WTC11 (cell line): Measurements from ENCODE around the gene TNRC6A. TPM values are rescaled to one million over a fixed set of nuclear protein-coding genes. Genes with fewer than 3 reads are reported as not detected.
A peak's percentile ranks its signal among the peaks of the same experiment; 100 is the strongest.

Experiments used
- ATAC-seq: fragments of 200-7000 bp; cut with Tn5 transposase; 2 replicates; pipeline ENCODE4 v1.10.0; 2021; ENCODE audit warnings: mild to moderate bottlenecking, moderate library complexity
- CTCF ChIA-PET: fragments of 300-600 bp; sonication (Branson Sonifier 250); formaldehyde crosslinking; loops from one replicate; lab custom pipeline; 2021; ENCODE audit warnings: antibody characterized with exemption; lab: Charles Lee
- POLR2A ChIA-PET: fragments of 350-600 bp; sonication (Branson Sonifier 250); formaldehyde crosslinking; loops from one replicate; lab custom pipeline; 2021; ENCODE audit warnings: antibody characterized with exemption; lab: Charles Lee
- DNase-seq: peaks from one replicate; pipeline ENCODE4 v3.0.0; 2021; ENCODE audit warnings: low spot score
- H3K27ac Mint-ChIP-seq: 2 replicates; pipeline ENCODE4 v1.8.0; 2021; ENCODE audit warnings: mixed read lengths
- H3K27me3 Mint-ChIP-seq: 2 replicates; pipeline ENCODE4 v1.8.0; 2021; ENCODE audit warnings: low read depth, mild to moderate bottlenecking, moderate library complexity, mixed read lengths
- H3K36me3 Mint-ChIP-seq: 2 replicates; pipeline ENCODE4 v1.8.0; 2021; ENCODE audit warnings: mixed read lengths
- H3K4me1 Mint-ChIP-seq: 2 replicates; pipeline ENCODE4 v1.8.0; 2022; ENCODE audit warnings: mixed read lengths
- H3K4me3 Mint-ChIP-seq: 2 replicates; pipeline ENCODE4 v1.8.0; 2021; ENCODE audit warnings: mild to moderate bottlenecking, moderate library complexity, mixed read lengths
- H3K9me3 Mint-ChIP-seq: 2 replicates; pipeline ENCODE4 v1.8.0; 2021; ENCODE audit warnings: mixed read lengths
- CREB1 ChIP-seq: sonication (generic); formaldehyde crosslinking; IDR thresholded peaks from 2 replicates; pipeline ENCODE4 v1.8.0; 2023; ENCODE audit warnings: mild to moderate bottlenecking, missing genetic modification reagents
- CREM ChIP-seq: sonication (generic); formaldehyde crosslinking; IDR thresholded peaks from 2 replicates; pipeline ENCODE4 v1.8.1; 2022; ENCODE audit warnings: mild to moderate bottlenecking, missing genetic modification reagents, moderate library complexity
- GRHL2 ChIP-seq: fragments of 250-450 bp; sonication (Bioruptor Pico); IDR thresholded peaks from 2 replicates; pipeline ENCODE4 v1.8.0; 2022; ENCODE audit warnings: mild to moderate bottlenecking, moderate library complexity; ENCODE audit not compliant: insufficient replicate concordance, severe bottlenecking
- SP1 ChIP-seq: sonication (generic); formaldehyde crosslinking; conservative IDR thresholded peaks from 2 replicates; pipeline ENCODE4 v1.8.1; 2022; ENCODE audit warnings: missing genetic modification reagents
- TCF7 ChIP-seq: sonication (generic); formaldehyde crosslinking; IDR thresholded peaks from 2 replicates; pipeline ENCODE4 v1.8.0; 2022; ENCODE audit warnings: mild to moderate bottlenecking, low read depth, missing genetic modification reagents, moderate library complexity
- ZNF138 ChIP-seq: sonication (generic); formaldehyde crosslinking; conservative IDR thresholded peaks from 2 replicates; pipeline ENCODE4 v1.8.1; 2022; ENCODE audit warnings: mild to moderate bottlenecking, moderate library complexity, missing genetic modification reagents
- ZNF416 ChIP-seq: fragments of 250-450 bp; sonication (Bioruptor Pico); IDR thresholded peaks from 2 replicates; pipeline ENCODE4 v1.9.0; 2021; ENCODE audit warnings: mild to moderate bottlenecking, inconsistent platforms
- total RNA-seq: library from RNA; stranded (reverse); gene quantifications from 3 replicates; pipeline ENCODE4 v1.2.3, GENCODE V29; 2021
- TF ChIP-seq, protein P1 (sequence below): sonication (generic); formaldehyde crosslinking; IDR thresholded peaks from 2 replicates; pipeline ENCODE4 v1.8.0; 2022; ENCODE audit warnings: mild to moderate bottlenecking, missing genetic modification reagents
- TF ChIP-seq, protein P2 (sequence below): sonication (generic); formaldehyde crosslinking; IDR thresholded peaks from 2 replicates; pipeline ENCODE4 v1.8.1; 2022; ENCODE audit warnings: mild to moderate bottlenecking, missing genetic modification reagents, moderate library complexity, borderline replicate concordance
- TF ChIP-seq, protein P3 (sequence below): sonication (generic); formaldehyde crosslinking; IDR thresholded peaks from 2 replicates; pipeline ENCODE4 v1.8.0; 2022; ENCODE audit warnings: mild to moderate bottlenecking, missing genetic modification reagents
- TF ChIP-seq, protein P4 (sequence below): sonication (generic); formaldehyde crosslinking; IDR thresholded peaks from 2 replicates; pipeline ENCODE4 v1.8.1; 2022; ENCODE audit warnings: missing genetic modification reagents, borderline replicate concordance
- TF ChIP-seq, protein P5 (sequence below): sonication (generic); formaldehyde crosslinking; IDR thresholded peaks from 2 replicates; pipeline ENCODE4 v1.8.0; 2022; ENCODE audit warnings: mild to moderate bottlenecking, missing genetic modification reagents
- TF ChIP-seq, protein P6 (sequence below): fragments of 200-600 bp; IDR thresholded peaks from 2 replicates; pipeline ENCODE4 v1.8.0; 2022; ENCODE audit warnings: antibody characterized with exemption
- TF ChIP-seq, protein P7 (sequence below): sonication (generic); formaldehyde crosslinking; conservative IDR thresholded peaks from 2 replicates; pipeline ENCODE4 v1.8.1; 2023; ENCODE audit warnings: mild to moderate bottlenecking, low read depth, missing genetic modification reagents, moderate library complexity

Gene TNRC6A
- total RNA-seq, 1 experiment from 2014 or later: 86.3 TPM

DNA sequence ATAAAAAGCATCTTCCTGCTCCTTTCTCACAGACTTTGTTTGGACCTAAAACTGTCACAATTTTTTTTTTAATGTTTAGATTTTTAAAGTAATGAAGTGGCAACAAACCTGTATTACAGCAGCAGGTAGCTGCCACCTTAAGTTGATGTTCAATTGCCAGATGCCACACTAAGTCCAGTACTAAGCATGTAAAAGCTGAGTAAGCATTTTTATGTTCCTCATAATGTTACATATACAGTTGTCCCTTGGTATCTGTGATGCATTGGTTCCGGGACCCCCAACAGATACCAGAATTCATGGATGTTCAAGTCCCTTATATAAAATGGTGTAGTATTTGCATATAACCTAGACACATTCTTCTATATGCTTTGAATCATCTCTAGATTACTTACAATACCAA is 45.1 kb downstream of the TNRC6A start (continued):
- no peak for TF ChIP-seq SP1
- TF ChIP-seq, protein P1, sequence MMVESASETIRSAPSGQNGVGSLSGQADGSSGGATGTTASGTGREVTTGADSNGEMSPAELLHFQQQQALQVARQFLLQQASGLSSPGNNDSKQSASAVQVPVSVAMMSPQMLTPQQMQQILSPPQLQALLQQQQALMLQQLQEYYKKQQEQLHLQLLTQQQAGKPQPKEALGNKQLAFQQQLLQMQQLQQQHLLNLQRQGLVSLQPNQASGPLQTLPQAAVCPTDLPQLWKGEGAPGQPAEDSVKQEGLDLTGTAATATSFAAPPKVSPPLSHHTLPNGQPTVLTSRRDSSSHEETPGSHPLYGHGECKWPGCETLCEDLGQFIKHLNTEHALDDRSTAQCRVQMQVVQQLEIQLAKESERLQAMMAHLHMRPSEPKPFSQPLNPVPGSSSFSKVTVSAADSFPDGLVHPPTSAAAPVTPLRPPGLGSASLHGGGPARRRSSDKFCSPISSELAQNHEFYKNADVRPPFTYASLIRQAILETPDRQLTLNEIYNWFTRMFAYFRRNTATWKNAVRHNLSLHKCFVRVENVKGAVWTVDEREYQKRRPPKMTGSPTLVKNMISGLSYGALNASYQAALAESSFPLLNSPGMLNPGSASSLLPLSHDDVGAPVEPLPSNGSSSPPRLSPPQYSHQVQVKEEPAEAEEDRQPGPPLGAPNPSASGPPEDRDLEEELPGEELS: no peak

DNA sequence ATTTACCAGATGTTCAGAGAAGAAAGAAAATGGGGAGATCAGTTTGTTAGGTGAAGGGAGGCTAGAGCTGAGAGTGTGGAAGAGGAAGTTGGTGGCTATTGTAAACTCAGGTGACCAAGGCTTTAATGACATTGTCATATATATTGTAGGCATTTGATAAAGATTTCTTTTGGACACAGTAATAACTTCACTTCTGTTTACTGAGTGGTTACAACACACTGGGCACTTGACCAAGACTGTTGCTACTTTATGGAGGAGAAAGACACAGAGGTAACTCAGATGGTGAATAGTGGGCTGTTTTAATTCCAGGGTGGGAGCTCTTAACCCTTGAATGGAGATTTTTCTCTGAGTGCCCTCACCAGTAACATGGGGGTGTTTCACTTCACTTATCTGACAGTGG is 46.0 kb downstream of the TNRC6A start:
- no peak for ATAC-seq
- POLR2A ChIA-PET: no interaction called here
- Mint-ChIP-seq H3K9me3 (no peaks in the 10 kb centered on the region), H3K4me1 (peaks cover 3% of the 10 kb centered on the region), H3K27me3 (no peaks in the 10 kb centered on the region), H3K36me3 (peaks cover 62% of the 10 kb centered on the region)
- TF ChIP-seq GRHL2 (CRISPR knock-in tag) (no peak), ZNF416 (CRISPR knock-in tag) (no peak), ZNF138 (CRISPR knock-in tag) (no peak), TCF7 (CRISPR knock-in tag) (no peak), CREB1 (no peak), CREM (CRISPR knock-in tag) (no peak)
- TF ChIP-seq, protein P2, sequence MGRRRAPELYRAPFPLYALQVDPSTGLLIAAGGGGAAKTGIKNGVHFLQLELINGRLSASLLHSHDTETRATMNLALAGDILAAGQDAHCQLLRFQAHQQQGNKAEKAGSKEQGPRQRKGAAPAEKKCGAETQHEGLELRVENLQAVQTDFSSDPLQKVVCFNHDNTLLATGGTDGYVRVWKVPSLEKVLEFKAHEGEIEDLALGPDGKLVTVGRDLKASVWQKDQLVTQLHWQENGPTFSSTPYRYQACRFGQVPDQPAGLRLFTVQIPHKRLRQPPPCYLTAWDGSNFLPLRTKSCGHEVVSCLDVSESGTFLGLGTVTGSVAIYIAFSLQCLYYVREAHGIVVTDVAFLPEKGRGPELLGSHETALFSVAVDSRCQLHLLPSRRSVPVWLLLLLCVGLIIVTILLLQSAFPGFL (CRISPR knock-in tag): no peak
- TF ChIP-seq, protein P3, sequence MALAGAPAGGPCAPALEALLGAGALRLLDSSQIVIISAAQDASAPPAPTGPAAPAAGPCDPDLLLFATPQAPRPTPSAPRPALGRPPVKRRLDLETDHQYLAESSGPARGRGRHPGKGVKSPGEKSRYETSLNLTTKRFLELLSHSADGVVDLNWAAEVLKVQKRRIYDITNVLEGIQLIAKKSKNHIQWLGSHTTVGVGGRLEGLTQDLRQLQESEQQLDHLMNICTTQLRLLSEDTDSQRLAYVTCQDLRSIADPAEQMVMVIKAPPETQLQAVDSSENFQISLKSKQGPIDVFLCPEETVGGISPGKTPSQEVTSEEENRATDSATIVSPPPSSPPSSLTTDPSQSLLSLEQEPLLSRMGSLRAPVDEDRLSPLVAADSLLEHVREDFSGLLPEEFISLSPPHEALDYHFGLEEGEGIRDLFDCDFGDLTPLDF (CRISPR knock-in tag): no peak
- TF ChIP-seq, protein P4, sequence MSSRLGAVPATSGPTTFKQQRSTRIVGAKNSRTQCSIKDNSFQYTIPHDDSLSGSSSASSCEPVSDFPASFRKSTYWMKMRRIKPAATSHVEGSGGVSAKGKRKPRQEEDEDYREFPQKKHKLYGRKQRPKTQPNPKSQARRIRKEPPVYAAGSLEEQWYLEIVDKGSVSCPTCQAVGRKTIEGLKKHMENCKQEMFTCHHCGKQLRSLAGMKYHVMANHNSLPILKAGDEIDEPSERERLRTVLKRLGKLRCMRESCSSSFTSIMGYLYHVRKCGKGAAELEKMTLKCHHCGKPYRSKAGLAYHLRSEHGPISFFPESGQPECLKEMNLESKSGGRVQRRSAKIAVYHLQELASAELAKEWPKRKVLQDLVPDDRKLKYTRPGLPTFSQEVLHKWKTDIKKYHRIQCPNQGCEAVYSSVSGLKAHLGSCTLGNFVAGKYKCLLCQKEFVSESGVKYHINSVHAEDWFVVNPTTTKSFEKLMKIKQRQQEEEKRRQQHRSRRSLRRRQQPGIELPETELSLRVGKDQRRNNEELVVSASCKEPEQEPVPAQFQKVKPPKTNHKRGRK: no peak
- TF ChIP-seq, protein P1: no peak
- TF ChIP-seq, protein P5, sequence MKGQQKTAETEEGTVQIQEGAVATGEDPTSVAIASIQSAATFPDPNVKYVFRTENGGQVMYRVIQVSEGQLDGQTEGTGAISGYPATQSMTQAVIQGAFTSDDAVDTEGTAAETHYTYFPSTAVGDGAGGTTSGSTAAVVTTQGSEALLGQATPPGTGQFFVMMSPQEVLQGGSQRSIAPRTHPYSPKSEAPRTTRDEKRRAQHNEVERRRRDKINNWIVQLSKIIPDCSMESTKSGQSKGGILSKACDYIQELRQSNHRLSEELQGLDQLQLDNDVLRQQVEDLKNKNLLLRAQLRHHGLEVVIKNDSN (CRISPR knock-in tag): no peak
- TF ChIP-seq, all 79 proteins: peak for 0
- Mint-ChIP-seq H3K27ac (peak overlapping the region; percentile 28; the same call in 1 of the 2 replicates), H3K4me3 (no peak overlapping the region)
- CTCF ChIA-PET: no interaction called here
- no peak for DNase-seq

DNA sequence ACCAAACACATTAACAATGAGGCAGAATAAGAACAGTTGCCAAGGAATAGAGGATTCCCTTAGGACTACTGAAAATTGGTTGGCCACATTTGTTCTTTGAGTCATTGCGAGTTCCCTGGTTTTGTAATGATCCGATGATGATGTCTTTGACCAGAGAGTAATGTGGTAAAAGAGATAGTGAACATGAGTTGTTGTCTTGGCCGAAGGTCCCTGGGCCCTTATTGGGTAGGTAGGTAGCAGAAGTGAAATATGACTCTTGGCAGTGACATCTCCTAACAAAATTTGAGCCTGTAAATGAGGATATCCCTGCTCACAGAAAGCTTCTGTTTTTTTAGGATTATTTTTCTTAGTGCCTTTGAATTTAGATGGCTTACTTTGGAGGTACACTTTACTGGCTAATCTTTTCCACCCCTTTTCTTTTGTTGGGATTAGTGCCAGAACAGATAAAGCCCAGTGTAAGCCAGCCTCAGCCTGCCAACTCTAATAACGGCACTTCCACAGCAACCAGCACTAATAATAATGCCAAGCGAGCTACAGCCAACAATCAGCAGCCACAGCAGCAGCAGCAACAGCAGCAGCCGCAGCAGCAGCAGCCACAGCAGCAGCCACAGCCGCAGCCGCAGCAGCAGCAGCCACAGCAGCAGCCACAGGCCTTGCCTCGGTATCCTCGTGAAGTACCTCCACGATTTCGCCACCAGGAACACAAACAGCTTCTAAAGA is 47.2 kb downstream of the TNRC6A start:
- CTCF ChIA-PET: no interaction called here
- H3K4me1 Mint-ChIP-seq: no peaks in the 10 kb centered on the region
- TF ChIP-seq, protein P6, sequence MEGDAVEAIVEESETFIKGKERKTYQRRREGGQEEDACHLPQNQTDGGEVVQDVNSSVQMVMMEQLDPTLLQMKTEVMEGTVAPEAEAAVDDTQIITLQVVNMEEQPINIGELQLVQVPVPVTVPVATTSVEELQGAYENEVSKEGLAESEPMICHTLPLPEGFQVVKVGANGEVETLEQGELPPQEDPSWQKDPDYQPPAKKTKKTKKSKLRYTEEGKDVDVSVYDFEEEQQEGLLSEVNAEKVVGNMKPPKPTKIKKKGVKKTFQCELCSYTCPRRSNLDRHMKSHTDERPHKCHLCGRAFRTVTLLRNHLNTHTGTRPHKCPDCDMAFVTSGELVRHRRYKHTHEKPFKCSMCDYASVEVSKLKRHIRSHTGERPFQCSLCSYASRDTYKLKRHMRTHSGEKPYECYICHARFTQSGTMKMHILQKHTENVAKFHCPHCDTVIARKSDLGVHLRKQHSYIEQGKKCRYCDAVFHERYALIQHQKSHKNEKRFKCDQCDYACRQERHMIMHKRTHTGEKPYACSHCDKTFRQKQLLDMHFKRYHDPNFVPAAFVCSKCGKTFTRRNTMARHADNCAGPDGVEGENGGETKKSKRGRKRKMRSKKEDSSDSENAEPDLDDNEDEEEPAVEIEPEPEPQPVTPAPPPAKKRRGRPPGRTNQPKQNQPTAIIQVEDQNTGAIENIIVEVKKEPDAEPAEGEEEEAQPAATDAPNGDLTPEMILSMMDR: no peak
- TF ChIP-seq, protein P7, sequence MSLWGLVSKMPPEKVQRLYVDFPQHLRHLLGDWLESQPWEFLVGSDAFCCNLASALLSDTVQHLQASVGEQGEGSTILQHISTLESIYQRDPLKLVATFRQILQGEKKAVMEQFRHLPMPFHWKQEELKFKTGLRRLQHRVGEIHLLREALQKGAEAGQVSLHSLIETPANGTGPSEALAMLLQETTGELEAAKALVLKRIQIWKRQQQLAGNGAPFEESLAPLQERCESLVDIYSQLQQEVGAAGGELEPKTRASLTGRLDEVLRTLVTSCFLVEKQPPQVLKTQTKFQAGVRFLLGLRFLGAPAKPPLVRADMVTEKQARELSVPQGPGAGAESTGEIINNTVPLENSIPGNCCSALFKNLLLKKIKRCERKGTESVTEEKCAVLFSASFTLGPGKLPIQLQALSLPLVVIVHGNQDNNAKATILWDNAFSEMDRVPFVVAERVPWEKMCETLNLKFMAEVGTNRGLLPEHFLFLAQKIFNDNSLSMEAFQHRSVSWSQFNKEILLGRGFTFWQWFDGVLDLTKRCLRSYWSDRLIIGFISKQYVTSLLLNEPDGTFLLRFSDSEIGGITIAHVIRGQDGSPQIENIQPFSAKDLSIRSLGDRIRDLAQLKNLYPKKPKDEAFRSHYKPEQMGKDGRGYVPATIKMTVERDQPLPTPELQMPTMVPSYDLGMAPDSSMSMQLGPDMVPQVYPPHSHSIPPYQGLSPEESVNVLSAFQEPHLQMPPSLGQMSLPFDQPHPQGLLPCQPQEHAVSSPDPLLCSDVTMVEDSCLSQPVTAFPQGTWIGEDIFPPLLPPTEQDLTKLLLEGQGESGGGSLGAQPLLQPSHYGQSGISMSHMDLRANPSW (CRISPR knock-in tag): no peak
- TF ChIP-seq, all 79 proteins: peak for 0
- no peaks in the 10 kb centered on the region for H3K27me3 Mint-ChIP-seq
- H3K9me3 Mint-ChIP-seq: no peaks in the 10 kb centered on the region
- H3K4me3 Mint-ChIP-seq: no peak overlapping the region
- POLR2A ChIA-PET: no interaction called here
- no peak for DNase-seq
- H3K36me3 Mint-ChIP-seq: peaks cover 69% of the 10 kb centered on the region
- peak overlapping the region; percentile 47; the same call in 1 of the 2 replicates for H3K27ac Mint-ChIP-seq
- no peak for ATAC-seq
